Putamen (tissue), 1 donor: ENCODE data around the gene AOAH.
A peak's percentile ranks its signal among the peaks of the same experiment; 100 is the strongest.
"Not testable (repeated sequence)": the region's sequence is repeated elsewhere in the genome, so short reads cannot be mapped to it uniquely, and the experiment has no call there.

Experiments used
- DNase-seq: peaks from one replicate; pipeline ENCODE4 v3.0.0-alpha.2; 2016; ENCODE audit warnings: low spot score

AOAH gene

DNA sequence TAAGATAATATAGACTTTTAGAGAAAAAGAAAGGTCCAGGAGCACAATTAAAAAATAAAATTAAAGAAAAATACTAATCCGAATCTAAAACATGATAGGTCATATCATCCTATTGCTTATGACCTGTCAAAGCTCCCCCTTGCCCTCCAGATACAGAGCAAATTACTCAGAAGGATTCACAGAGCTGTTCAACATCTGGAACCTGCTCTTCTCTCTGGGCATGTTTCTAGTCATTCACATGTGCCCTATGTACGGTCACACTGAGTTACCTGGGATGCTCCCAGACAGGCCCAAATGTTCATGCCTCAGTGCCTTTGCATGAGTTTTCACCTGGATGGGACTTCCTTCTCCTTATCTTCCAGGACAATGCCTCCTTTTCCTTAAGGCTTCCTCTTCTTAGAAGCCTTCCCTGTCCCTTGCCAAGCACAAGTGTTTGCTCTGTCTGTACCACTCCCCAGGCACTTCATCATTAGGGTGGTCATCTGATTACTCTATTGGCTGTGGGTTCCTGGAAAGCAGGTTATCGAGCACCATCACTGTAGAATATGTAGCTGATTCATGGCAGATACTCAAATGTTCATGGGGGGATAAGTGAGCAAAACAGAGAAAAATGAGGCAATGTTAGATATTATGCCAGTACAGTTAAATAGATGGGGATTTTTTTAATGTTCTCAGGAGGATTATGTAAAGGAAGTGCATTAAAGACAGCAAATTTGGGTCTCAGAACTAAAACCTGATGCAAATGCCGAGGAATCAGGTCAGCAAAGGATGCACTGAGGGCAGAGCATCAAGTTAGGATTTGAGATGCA, 12.0 kb upstream of the AOAH start:
- DNase-seq: no peak

DNA sequence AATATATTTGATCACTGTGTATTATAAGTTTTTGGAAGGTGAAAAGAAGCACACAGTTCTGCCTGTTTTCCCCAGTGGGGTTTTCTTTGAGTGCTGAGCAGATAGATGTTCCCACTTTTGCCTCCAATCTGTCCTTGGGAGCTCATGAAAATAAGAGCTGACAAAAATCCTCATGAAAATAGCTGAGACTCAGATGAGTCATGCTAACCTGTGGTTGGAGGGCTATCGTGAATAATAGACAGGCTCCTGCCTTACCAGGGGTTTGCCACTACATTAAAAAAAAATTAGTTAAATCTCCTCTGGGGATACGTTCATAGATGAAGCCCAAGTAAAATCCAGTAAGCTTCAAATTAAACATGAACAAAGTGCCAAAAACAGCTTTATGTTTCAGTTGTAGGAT, 10.9 kb upstream of the AOAH start:
- DNase-seq: no peak

DNA sequence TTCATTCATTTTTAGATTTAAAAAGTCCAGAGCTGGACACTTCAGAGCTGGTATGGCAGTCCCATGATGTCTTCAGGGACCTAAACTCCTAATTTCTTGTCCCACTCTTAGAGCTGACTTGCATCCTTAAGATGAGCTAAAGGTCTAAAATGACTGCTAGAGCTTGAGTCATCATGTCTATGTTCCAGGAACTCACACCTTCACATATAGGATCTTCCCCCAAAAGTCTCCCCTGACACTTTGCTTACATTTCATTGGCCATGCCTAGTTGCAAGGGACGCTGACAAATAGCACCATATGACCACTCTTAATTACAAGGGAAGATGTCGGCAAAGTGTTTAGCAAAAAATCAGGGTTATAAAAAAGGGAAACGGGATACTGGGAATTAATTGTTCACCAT, 10.4 kb upstream of the AOAH start:
- no peak for DNase-seq

DNA sequence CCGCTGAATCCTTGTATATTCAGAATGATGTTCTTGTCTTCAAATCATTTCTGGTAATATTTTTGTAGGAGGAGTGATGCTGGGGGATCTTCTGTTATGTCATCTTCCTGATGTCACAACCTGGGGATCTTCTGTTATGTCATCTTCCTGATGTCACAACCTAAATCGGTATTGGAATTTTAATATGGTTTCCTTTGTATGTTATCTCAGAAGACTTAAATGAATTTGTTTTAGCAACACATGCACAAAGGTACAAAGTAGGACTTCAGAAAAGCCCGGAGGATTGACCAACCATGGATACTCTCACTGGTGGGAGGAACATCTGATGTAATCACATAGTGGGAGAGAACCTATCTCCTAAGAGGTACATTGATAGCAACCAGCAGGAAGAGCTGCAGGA, 9.1 kb upstream of the AOAH start:
- no peak for DNase-seq

DNA sequence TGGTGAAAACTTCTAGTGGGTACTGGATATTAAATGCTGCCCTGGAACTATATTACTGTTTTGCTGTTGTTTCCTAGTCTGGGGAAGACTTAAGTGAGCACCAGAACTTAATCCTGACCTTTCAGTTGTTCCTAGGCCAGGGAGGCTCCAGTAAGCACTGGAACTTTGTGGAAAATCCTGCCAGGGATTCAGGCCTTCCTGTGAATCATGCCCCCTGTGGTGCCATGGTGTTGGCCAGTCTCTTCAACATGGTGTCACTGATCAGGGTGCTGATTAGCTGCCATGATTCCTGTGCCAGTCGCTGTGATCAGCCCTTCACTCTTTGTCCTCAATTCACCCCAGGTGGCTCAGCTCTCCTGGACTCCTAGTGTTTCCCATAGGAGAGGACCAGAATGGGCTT, 8.5 kb upstream of the AOAH start:
- no peak for DNase-seq

DNA sequence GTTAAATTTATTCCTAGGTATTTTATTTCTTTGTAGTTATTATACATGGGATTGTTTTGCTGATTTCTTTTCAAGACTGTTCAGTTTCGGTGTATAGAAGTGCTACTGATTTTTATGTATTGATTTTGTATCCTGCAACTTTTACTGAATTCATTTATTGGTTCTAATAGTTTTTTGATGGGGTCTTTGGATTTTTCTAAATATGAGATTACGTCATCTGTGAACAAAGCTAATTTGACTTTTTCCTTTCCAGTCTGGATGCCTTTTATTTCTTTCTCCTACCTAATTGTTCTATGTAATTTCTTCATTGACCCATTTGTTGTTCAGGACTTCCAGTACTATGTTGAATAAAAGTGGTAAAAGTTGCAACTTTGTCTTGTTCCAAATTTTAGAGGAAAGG, 5.8 kb upstream of the AOAH start:
- no peak for DNase-seq

DNA sequence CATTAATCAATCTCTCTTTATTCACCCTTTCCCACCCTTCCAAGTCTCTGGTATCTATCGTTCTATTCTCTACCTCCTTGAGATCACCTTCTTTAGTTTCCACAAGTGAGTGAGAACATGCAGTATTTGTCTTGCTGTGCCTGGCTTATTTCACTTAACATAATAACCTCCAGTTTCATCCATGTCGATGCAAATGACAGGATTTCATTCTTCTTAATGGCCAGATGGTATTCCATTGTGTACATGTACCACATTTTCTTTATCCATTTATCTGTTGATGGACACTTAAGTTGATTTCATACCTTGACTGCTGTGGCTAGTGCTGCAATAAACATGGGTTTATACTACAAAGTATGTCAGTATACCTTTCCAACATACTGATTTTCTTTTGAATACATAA, 3.8 kb upstream of the AOAH start:
- DNase-seq: no peak

DNA sequence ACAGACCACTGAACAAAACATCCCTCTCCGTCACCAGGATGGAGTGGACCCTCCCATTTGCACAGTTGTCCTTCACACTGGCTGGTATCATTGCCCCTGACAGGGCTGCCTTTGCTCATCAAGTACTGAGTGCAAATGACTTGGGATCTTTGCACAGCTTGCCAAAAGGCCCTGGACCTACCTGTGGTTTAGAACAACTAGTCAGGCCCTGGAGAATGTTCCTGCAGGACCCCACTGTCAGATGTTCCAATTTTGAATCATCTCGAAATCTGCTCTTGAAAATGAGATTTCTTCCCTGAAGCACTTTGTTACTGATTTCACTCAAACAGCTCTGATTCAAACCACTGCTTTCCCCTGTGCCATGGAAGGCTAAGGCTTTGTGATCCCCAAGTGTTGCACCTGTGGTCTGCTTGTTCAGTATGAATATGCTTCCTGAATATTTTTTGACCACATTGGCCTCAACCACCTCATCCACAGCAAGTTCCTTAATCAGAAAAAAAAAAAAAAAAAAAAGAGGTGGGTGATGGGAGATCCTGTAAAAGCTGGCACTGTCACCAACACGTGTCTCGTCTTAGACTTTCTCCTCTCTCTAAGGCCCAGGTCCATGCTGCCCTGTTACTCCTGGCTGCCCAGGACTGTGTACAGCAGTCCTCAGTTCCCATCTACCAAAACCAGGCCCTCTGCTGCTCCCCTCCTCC, 2.7 kb upstream of the AOAH start:
- no peak for DNase-seq

DNA sequence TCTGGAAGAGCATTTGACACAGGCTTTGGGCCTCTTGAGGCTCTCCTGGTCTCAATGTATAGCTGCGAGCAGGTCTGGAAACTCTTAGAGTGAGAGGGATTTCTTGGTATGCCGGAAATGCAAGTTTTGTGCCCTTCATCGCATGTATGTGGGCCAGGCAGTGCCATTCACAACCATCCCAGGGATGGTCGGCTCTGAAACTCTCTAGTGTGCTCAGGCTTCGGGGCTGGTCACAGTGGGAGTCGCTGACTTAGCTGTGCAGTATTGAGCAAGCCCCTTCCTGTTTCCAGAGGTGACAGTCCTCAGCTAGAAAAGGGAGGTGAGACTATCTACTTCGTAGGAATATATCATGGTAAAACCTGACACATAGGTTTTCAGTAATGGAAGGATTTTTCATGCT, 2.0 kb upstream of the AOAH start:
- no peak for DNase-seq

DNA sequence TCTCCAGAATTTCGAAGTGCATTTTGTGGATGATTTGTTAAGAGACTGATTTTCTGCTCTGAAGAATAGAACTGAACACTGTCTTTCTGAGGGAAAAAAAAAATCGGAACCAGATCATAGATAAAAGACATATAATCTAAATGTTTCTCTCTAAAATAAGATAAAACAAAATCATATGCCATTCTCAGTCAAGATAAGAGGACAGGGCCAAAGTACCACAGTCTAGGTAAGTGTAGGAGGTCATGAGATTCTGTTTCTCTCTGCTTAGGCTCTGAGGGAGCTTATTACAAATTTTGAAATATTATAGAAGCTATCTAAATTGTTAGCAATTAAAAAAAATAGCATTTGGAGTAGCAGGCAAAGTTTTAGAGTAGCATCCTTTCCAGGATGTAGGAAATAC, 702 bp upstream of the AOAH start:
- no peak for DNase-seq

DNA sequence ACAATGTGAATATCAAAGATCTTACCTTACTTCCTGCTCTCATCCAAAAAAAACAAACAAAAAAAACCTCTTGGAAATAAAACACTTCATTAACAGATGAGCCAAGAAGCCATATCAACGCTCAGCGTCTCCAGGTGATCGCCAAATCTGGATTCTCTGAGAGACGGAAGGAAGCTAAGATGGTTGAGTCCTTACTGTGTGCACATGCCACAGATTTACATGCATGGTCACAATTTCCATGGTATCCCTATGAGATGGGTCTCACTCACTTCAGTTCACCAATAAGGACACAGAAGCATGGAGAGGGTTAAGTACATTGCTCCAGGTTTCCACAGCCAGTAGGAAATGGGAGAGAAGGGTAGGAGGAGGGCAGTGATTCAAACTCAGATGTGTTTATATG, 1.0 kb downstream of the AOAH start:
- no peak for DNase-seq

DNA sequence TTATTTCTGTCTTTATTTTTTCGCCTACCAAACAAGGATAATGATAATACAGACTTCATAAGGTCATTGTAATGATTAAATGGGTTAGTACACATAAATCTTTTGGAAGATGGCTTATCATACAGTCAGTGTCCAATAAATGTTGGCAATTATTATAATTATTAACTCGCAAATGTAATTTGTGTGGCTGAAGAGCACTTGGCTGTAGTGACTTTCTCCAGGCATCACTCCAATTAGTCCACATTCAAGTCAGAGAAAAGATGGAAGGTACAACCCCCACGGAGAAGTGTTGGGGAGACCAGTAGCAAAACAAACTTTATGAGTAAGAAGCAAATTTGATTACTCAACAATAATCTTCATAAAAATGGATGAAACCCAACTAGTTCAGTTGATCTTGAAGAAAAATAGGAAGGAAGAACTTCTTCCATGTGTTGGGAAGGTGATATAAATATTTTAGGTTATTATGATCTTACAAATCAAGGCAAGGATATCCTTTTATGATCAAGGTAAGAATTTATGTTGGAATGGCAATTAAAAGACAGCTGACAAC, 5.1 kb downstream of the AOAH start:
- no peak for DNase-seq

DNA sequence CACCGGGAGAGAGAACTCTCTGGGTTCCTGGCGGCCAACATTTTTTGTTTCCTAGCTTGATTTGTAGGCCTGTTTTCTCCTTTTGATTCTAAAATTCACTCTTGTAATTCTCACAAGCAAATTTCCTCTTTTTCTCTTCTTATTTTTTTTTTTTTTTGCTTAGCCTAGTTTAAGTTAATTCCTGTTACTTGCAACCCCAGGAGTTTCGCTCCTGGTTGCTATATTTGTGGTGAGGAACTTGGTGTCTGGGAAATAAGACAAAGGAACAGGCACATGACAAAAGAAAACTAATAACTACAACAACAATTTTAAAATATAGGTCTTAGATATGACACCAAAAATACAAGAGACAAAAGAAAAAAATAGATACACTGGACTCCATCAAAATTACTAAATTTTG, 6.7 kb downstream of the AOAH start:
- peak; percentile 27 for DNase-seq

DNA sequence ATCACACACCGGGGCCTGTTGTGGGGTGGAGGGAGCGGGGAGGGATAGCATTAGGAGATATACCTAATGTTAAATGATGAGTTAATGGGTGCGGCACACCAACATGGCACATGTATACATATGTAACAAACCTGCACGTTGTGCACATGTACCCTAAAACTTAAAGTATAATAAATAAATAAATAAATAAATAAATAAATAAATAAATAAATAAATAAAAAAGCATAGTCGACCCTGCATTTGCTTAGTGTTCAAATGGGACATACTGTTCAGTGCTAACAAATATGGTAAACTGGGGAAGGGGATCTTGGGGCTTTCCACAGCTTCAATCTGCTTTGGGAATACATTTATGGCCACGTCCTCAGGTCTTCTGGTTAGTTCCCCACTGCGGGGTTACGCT, 7.5 kb downstream of the AOAH start:
- DNase-seq: not testable (repeated sequence)

DNA sequence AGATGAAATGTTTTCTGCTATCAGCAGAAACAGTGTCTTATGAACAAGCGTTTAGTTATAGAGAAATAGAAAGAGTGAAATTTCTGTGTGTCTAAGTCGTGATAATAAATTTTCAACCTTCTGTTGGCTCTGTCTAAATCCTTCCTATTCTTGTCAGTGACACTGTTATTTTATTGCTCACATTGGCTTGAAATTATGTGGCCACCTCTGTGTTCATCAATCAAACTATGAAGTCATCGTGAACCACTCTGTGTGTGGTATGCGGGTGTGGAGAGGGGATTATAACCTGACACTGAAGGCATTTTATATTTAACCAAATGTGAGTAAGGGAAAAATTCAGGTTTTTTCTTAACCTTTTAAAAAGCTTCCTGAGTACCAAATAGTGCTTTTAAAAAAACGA, 12.3 kb downstream of the AOAH start:
- no peak for DNase-seq

DNA sequence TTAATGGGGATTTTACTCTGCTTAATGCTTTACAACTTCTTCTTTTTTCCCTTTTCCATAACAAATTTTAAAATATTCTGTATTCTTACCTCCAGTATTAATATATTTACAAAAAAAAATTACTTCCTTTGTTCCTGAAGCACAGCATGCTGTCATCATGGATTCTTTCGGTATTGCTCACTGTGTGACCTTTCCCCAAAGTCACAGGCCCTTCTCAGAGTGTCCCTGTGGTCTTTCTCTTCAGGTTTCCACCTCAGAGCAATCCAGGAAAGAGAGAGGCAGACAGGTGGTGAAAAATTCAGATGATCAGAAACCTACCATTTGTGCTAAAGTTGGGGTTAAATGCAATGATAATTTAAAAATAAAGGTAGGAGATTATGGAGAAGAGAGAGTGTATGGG, 13.0 kb downstream of the AOAH start:
- DNase-seq: no peak

DNA sequence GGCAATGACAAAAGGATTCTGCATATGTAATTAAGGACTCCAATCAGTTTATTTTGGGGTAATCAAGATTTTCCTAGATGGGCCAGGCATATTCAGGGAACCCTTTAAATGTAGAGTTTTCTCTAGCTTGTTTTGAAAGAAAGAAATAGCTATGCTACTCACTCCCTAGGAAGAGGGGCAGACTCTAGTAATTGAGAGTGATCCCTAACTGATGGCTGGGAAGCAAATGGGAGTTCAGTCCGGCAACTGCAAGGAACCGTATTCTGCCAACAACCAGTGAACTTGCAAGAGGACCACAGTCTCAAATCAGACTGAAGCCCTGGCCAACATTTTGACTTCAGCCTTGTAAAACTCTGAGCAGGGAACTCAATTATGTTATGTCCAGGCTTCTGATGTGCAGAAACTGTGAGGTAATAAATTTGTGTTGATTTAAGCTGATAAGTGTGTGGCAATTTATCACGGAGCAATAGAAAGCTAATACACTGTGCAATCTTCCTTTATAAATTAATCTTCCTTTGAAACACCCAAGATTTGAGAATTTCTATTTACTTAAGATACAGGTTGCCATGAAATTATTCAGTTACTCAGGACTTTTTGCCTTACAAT, 14.0 kb downstream of the AOAH start:
- no peak for DNase-seq

DNA sequence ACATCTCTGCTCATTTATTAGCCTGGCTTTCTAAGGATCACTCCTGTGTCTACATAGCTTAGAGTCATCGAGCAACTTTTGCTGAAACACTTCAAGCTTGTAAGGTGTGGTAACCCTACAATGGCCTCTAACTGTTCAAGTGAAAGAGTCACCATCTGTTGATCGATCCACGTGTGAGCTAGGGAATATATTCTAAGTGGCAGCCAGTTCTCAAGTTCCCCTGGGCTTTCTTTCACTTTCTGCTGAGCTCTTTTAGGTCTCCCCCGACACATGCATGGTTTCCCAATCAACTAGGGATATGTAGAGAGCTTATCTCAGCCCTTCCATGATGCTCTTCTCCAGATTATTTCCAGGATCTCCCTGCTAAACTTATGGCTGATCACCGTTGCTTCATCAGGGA, 15.5 kb downstream of the AOAH start:
- DNase-seq: no peak

DNA sequence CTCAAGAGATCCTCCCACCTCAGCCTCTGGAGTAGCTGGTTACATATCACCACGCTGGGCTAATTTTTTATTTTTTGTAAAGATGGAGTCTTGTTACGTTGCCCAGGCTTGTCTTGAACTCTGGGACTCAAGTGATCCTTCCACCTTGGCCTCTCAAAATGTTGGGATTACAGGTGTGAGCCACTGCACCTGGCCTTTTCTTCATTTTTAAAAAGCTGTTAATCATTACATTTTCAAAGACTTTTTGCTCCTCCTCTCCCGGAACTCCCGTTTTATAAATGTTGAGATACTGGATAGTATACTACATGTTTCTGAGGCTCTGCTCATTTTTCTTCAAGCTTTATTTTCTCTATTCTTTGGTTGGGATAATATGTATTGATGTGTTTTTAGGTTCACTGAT, 16.4 kb downstream of the AOAH start:
- no peak for DNase-seq

DNA sequence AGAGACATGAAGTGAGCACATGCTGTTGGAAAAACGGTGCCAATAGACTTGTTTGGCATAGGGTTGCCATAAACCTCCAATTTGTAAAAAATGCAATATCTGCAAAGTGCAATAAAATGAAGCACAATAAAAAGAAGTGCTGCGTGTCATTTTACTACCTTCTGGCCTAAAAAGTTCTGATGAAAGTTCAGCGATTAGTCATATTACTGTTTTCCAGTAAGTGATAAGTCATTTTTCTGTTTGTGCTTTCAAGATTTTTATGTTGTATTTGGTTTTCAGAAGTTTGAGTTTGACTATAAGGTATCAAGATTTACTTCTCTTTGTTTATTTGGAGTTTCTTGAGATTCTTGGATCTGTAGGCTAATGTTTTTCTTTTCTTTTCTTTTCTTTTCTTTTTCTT, 16.8 kb downstream of the AOAH start:
- DNase-seq: no peak

DNA sequence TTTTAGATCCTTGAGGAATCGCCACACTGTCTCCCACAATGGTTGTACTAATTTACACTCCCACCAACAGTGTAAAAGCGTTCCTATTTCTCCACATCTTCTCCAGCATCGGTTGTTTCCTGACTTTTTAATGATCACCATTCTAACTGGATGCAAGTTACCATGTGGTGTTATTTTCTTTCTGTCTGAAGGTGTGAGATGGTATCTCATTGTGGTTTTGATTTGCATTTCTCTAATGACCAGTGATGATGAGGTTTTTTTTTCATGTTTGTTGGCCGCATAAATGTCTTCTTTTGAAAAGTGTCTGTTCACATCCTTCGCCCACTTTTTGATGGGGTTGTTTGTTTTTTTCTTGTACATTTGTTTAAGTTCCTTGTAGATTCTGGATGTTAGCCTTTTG, 20.4 kb downstream of the AOAH start:
- DNase-seq: not testable (repeated sequence)

DNA sequence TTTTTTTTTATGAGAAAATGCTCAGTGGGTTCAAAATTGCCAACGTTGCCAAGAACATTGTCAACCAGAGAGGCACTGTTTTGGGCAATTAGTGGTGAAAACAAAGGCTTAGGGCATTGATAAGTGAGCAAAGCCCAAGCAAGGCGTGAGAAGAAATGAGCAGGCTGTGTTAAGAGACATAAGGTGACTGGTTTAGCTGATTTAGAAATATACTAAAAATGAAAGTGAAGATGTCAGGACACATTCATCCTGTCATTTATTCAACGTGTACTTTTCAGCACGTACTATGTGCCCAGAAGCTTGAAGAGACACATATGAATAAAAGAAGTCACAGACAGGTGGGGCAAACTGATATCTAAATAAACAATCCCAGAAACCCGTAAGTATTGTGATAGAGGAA, 31.8 kb downstream of the AOAH start:
- DNase-seq: no peak

DNA sequence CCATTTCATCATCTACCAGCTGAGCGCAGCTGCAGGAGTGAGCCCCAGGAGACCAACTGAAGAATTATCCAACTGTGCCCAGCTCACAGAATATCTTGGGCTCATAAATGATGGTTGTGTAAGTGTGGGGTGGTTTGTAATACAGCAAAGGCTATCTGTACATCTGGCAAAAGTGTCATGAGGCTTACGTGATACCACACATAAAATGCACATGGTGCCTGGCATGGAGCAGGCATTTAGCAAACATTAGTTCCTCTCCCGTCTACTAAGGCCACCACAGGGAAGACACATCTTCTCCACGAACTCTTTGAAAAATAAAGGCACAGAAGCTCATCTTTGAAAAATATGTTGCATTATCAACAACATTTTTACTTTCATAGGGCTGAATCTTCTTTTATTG, 32.3 kb downstream of the AOAH start:
- DNase-seq: no peak
